GM19240 (cell line): ENCODE measurements around the gene ACTR2.
"Not testable (repeated sequence)": the region's sequence is repeated elsewhere in the genome, so short reads cannot be mapped to it uniquely, and the experiment has no call there.

Source experiments
- DNase-seq: peaks from one replicate; pipeline ENCODE4 v3.0.0; 2011; ENCODE audit warnings: low spot score; ENCODE audit not compliant: insufficient read length

The ACTR2 gene

GRCh38 chr2:65311049-65311448 is 83.4 kb downstream of the ACTR2 start:
- DNase-seq = no peak

- DNase-seq = no peak
Measured at GRCh38 chr2:65311596-65311995, 84.0 kb downstream of the ACTR2 start.

- DNase-seq = no peak
Measured at GRCh38 chr2:65313126-65313953, 85.7 kb downstream of the ACTR2 start.

- DNase-seq = no peak
Measured at GRCh38 chr2:65313954-65314256, 86.3 kb downstream of the ACTR2 start.

- DNase-seq = no peak
Measured at GRCh38 chr2:65314801-65315441, 87.3 kb downstream of the ACTR2 start.

- no peak for DNase-seq
Measured at GRCh38 chr2:65316072-65316471, 88.4 kb downstream of the ACTR2 start.

- not testable (repeated sequence) for DNase-seq
Measured at GRCh38 chr2:65317351-65317750, 89.7 kb downstream of the ACTR2 start.

- DNase-seq = no peak
Measured at GRCh38 chr2:65317841-65318240, 90.2 kb downstream of the ACTR2 start.

GRCh38 chr2:65319072-65319673 is 91.5 kb downstream of the ACTR2 start:
- no peak for DNase-seq

- DNase-seq = no peak
Measured at GRCh38 chr2:65319674-65320041, 92.0 kb downstream of the ACTR2 start.

GRCh38 chr2:65320042-65320725 is 92.6 kb downstream of the ACTR2 start:
- DNase-seq = peak; percentile 43
